Measurements from ENCODE around the gene ABTB2.

GRCh38 chr11:34308049-34308912 is 49.5 kb downstream of the ABTB2 start:
- no peak for TF ChIP-seq CTCF (IDR thresholded peaks at IDR 0.05)
- TF ChIP-seq POLR2A (IDR thresholded peaks at IDR 0.05), result no peak

Data from esophagus squamous epithelium (tissue), 4 donors.